Measurements from ENCODE around the gene ARIH1.

- no peak for TF ChIP-seq CTCF (IDR thresholded peaks at IDR 0.05)
- TF ChIP-seq POLR2A (IDR thresholded peaks at IDR 0.05): no peak
These were observed 119.7 kb downstream of the ARIH1 start for GRCh38 chr15:72593838-72594237.

Measured in thyroid gland (tissue), 4 donors.